BJ (cell line): Measurements from ENCODE around the gene FGF1. TPM values are rescaled to one million over a fixed set of nuclear protein-coding genes. Genes with fewer than 3 reads are reported as not detected.
A peak's percentile ranks its signal among the peaks of the same experiment; 100 is the strongest.

ENCODE experiments used
- CTCF ChIA-PET: fragments of 350-600 bp; formaldehyde crosslinking; extraction: SDS; loops from one replicate; lab custom pipeline; 2021; ENCODE audit warnings: antibody characterized with exemption, inconsistent platforms; lab: Yijun Ruan, JAX
- POLR2A ChIA-PET: fragments of 300-600 bp; sonication (Branson Sonifier 250); formaldehyde crosslinking; extraction: SDS; loops from one replicate; lab custom pipeline; 2021; ENCODE audit warnings: antibody characterized with exemption; lab: Charles Lee
- DNase-seq: peaks from one replicate; pipeline ENCODE4 v3.0.0-alpha.2; 2011; ENCODE audit warnings: low read depth
- H3K27me3 ChIP-seq: 2 replicates; pipeline ENCODE4 v1.6.0; 2011; ENCODE audit warnings: low read length; ENCODE audit not compliant: control insufficient read depth, insufficient read depth
- H3K36me3 ChIP-seq: 2 replicates; pipeline ENCODE4 v1.5.1; 2011; ENCODE audit warnings: low read length; ENCODE audit not compliant: control insufficient read depth, insufficient read depth
- H3K4me3 ChIP-seq: 2 replicates; pipeline ENCODE4 v1.5.1; 2011; ENCODE audit warnings: low read depth, mild to moderate bottlenecking, control low read depth, low read length
- CTCF ChIP-seq: IDR thresholded peaks from 2 replicates; pipeline ENCODE4 v1.5.1; 2011; ENCODE audit warnings: low read depth, mild to moderate bottlenecking, control low read depth, inconsistent platforms, low read length, moderate library complexity; ENCODE audit not compliant: insufficient read depth
- polyA minus RNA-seq: library from RNA; depleted of rRNA, polyadenylated mRNA; stranded (reverse); fragments of >200 nt; gene quantifications from 2 replicates; pipeline ENCODE4 v1.2.3, GENCODE V29; 2011; rRNA and poly(A)+ RNA removed
- polyA plus RNA-seq: library from polyadenylated mRNA; depleted of rRNA; stranded (reverse); fragments of >200 nt; gene quantifications from 2 replicates; pipeline ENCODE4 v1.2.3, GENCODE V29; 2011; rRNA removed

FGF1 gene
- polyA plus RNA-seq, result 14.8 and 19.2 TPM in 2 replicates
- 6.6 and 6.7 TPM in 2 replicates for polyA minus RNA-seq

DNA sequence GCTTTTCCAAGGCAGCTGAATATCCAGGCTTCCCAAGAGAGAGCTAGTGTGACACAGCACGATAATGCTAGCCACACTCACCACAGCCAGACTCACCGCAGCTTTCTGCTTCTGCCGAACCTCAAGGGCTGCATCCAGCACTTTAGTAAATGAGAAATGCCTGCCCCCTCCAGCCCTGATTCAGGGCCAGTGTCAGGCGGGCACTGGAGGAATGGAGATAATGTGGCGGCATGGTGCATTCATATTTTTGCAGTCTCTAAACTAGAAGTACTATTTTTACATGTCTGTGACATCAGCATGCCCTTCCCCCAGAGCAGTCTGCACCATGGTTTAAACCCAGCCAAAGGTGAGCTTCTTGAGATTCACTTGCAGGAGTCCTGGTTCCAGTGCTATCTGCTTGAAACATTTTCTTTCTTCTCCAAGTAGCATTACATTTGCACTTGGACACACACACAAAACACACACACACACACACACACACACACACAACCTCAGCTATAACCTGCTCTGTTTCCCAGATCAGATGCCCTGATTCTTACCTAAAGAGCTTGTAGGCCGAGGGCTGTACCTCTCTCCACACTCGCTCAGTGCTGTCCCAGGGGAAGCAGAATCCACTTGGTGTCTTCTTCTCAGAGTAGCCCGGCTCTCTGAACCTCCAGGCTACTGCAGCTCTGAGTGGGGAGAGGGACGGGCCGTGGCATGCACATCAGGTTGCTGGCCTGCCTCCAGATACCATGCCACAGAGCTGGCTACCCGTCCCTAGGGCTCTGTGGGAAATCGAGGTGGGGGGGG, at the start of gene FGF1:
FGF1 (minus strand) TSS at position 673 of the 792 bp plus-strand sequence. CDS start 71,963 bp downstream, outside the sequence.
- H3K27me3 ChIP-seq, result peaks cover 2% of the 10 kb centered on the region; the same call in 1 of the 2 replicates
- ChIA-PET POLR2A (no interaction called here), CTCF (interaction anchor here (0.6 to 4.3 kb wide), 6 partner anchors 9 to 92 kb away, joined by 3 to 15 read pairs (median 8); no protein-coding TSS in a partner anchor)
- no peak for TF ChIP-seq CTCF
- no peaks in the 10 kb centered on the region for H3K36me3 ChIP-seq
- no peak within 1 kb of the TSS for H3K4me3 ChIP-seq
- no peak for DNase-seq

- ChIA-PET POLR2A (interaction anchor here (0.6 to 0.7 kb wide), 2 partner anchors 18 to 159 kb away, joined by 3 read pairs; no protein-coding TSS in a partner anchor), CTCF (interaction anchor here (1.5 to 3.6 kb wide), 3 partner anchors 9 to 153 kb away, joined by 6 to 17 read pairs (median 8); no protein-coding TSS in a partner anchor)
- Histone ChIP-seq H3K27me3 (no peaks in the 10 kb centered on the region), H3K36me3 (no peaks in the 10 kb centered on the region), H3K4me3 (no peak overlapping the region)
- no peak for DNase-seq
- no peak for TF ChIP-seq CTCF
These were observed 41.8 kb upstream of the FGF1 start for GRCh38 chr5:142727735-142728047.

- DNase-seq, result peak; percentile 77
- ChIA-PET POLR2A (no interaction called here), CTCF (interaction anchor here (0.9 to 3.6 kb wide), 3 partner anchors 13 to 162 kb away, joined by 3 to 17 read pairs (median 6); no protein-coding TSS in a partner anchor)
- H3K27me3 ChIP-seq, result no peaks in the 10 kb centered on the region
- no peak overlapping the region for H3K4me3 ChIP-seq
- no peak for TF ChIP-seq CTCF
- no peaks in the 10 kb centered on the region for H3K36me3 ChIP-seq
These were observed 40.4 kb upstream of the FGF1 start for GRCh38 chr5:142726188-142726731.

DNA sequence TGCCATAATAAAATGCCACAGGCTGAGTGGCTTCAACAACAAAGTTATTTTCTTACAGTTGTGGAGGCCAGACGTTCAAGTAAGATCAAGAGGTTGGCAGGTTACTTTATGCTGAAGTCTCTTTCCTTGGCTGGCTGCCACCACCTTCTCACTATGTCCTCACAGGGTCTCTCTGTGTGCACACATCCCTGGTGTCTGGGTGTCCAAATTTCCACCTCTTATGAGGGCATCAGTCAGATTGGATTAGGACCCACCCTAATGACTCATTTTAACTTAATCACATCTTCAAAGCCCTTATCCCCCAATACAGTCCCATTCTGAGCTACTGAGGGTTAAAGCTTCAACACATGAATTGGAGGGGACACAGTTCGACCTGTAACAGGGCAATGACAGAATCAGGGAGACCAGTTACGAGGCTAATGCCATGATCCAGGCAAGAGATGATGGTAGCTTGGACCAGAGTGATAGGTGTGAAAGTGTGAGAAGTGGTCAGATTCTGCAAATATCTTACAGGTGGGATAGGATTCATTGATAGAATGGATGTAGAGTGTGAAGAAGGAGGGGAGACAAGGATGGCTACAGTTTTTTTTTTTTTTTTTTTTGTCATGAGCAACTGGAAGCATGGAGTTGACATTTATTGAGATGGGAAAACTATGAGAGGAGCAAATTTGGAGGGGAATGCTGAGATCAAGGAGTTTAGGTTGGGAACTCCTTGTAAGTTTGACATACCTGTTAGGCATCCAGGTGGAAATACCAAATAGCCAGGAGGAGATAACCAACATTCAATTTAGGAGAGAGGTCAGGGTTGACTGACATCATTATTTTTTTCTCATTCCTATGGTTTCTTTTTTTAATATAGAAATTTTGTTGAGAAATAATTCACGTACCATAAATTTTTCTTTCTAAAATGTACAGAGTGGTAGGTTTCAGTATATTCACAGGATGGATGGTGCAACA, 39.6 kb upstream of the FGF1 start:
- CTCF ChIA-PET, result interaction anchor here (0.9 to 30.6 kb wide), 6 partner anchors 10 to 163 kb away, joined by 3 to 1105 read pairs (median 6); no protein-coding TSS in a partner anchor
- H3K4me3 ChIP-seq, result no peak overlapping the region
- DNase-seq, result no peak
- no peak for TF ChIP-seq CTCF
- no peaks in the 10 kb centered on the region for H3K36me3 ChIP-seq
- H3K27me3 ChIP-seq, result no peaks in the 10 kb centered on the region
- POLR2A ChIA-PET, result interaction anchor here (0.7 kb wide), 1 partner anchor 1445 kb away, joined by 18 read pairs; the partner anchor contains the start of genes KCTD16 and YIPF5
